ENCODE data around the gene MYG1. TPM values are rescaled to one million over a fixed set of nuclear protein-coding genes. Genes with fewer than 3 reads are reported as not detected.

The MYG1 gene
- total and polyA plus RNA-seq, 2 of the 4 experiments (the other 2 are of a cell fraction): 49.8 to 63.7 TPM

DNA sequence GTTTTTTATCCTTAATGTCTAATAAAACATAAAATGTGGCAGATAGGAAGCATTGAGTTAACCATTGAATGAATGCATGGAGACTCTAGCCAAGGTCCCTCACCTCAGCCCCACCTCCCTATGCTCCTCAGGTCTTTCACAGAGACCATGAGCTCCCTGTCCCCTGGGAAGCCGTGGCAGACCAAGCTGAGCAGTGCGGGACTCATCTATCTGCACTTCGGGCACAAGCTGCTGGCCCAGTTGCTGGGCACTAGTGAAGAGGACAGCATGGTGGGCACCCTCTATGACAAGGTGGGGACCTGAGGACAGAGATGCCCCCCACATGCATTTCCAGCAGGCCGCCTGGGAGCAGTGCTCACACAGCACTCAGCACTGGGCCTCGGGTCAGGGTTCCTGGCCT, 3.4 kb downstream of the MYG1 start:
- intact Hi-C loops (cut with micrococcal nuclease): no loop called here
- Histone ChIP-seq H3K9me1 (ENCODE audit: insufficient read depth, low read length) (peaks cover 10% of the 10 kb centered on the region; the same call in 1 of the 2 replicates), H2BK15ac (ENCODE audit: low read depth, low read length) (no peak overlapping the region), H2AK9ac (replicated peaks; ENCODE audit: low read depth, low read length, poor library complexity) (no peak overlapping the region), H3K4ac (ENCODE audit: low read depth, low read length) (no peak overlapping the region), H3K9me3 (ENCODE audit: control insufficient read depth, insufficient read depth, low read length) (no peaks in the 10 kb centered on the region), H3K9ac (ENCODE audit: low read depth, low read length) (no peak overlapping the region), H4K8ac (ENCODE audit: low read depth in 2 of 2, low read length in 2 of 2) (no peak overlapping the region), H3K18ac (ENCODE audit: low read depth, low read length) (no peak overlapping the region), H2AFZ (replicated peaks; ENCODE audit: low read length, poor library complexity) (no peak overlapping the region), H2BK120ac (ENCODE audit: low read depth, low read length) (no peak overlapping the region), H3K36me3 (ENCODE audit: control insufficient read depth, insufficient read depth, low read length) (peaks cover 37% of the 10 kb centered on the region), H4K91ac (ENCODE audit: insufficient read depth, low read depth, low read length) (no peak overlapping the region), H3K56ac (ENCODE audit: extremely low read depth, insufficient read depth, low read length) (no peak overlapping the region), H2AK5ac (ENCODE audit: low read depth, low read length) (no peak overlapping the region), H3K14ac (replicated peaks; ENCODE audit: low read depth, low read length) (no peak overlapping the region), H3K23ac (ENCODE audit: low read depth, low read length) (no peak overlapping the region), H2BK20ac (ENCODE audit: low read depth, low read length) (no peak overlapping the region), H4K5ac (ENCODE audit: low read depth, low read length) (no peak overlapping the region), H3K27me3 (ENCODE audit: control insufficient read depth, insufficient read depth, low read length) (no peaks in the 10 kb centered on the region), H3K79me1 (ENCODE audit: low read depth in 1 of 2, low read length in 2 of 2) (peaks cover 16 to 53% of the 10 kb centered on the region in 2 experiments), H3K4me3 (ENCODE audit: insufficient read depth, low read depth, low read length) (no peak overlapping the region), H3K4me2 (ENCODE audit: low read depth, low read length) (no peak overlapping the region), H3K27ac (ENCODE audit: insufficient read depth, low read length) (no peak overlapping the region), H4K20me1 (ENCODE audit: insufficient read depth, low read length) (peaks cover 2% of the 10 kb centered on the region; the same call in 1 of the 2 replicates), H2BK5ac (ENCODE audit: low read depth, low read length, poor library complexity, severe bottlenecking) (no peak overlapping the region), H3K4me1 (ENCODE audit: control insufficient read depth, insufficient read depth, low read length) (peaks cover 11% of the 10 kb centered on the region)
- no TSS peak for BruUV-seq (replicated peaks)
- dilution Hi-C loops (cut with HindIII; ENCODE audit: low sequenced_read_pairs, unreplicated experiment): no loop called here
- WGBS, 2 experiments (ENCODE audit: extremely low coverage in 2 of 2, insufficient read length in 1 of 2): 67% methylated on average over 1 of the region's 5 CpGs; no CpG with 5 or more reads in 1 of the 2 experiments
- no peak for DNase-seq
- CTCF ChIA-PET: no interaction called here
- in situ Hi-C loops (cut with MboI; ENCODE audit: low sequenced_read_pairs): no loop called here
- POLR2A ChIA-PET (ENCODE audit: unreplicated experiment): no interaction called here
- ATAC-seq (ENCODE audit: low read depth): no peak
- TF ChIP-seq CEBPB (IDR thresholded peaks at IDR 0.05; ENCODE audit: low read depth, low read length) (no peak), CHD1 (IDR thresholded peaks at IDR 0.05; ENCODE audit: low read depth, low read length) (no peak), MAFK (IDR thresholded peaks at IDR 0.05; ENCODE audit: low read depth, low read length) (no peak)

Measured in IMR-90 (cell line).